H9 (cell line): Measurements from ENCODE around the gene FOLR2. TPM values are rescaled to one million over a fixed set of nuclear protein-coding genes. Genes with fewer than 3 reads are reported as not detected.

Source experiments
- DNase-seq: peaks from one replicate; pipeline ENCODE4 v3.0.0-alpha.2; 2017
- H2AFZ ChIP-seq: one replicate; pipeline ENCODE4 v1.6.1; 2013; ENCODE audit warnings: mild to moderate bottlenecking, low read length, control low read depth, moderate library complexity
- H2AK5ac ChIP-seq: 2 replicates; pipeline ENCODE4 v1.6.1; 2013; ENCODE audit warnings: low read length, control low read depth, mixed read lengths; ENCODE audit not compliant: insufficient read length
- H2BK120ac ChIP-seq: one replicate; pipeline ENCODE4 v1.6.1; 2013; ENCODE audit warnings: low read depth, mild to moderate bottlenecking, low read length, control low read depth, inconsistent platforms; ENCODE audit not compliant: poor library complexity, severe bottlenecking
- H2BK12ac ChIP-seq: 2 replicates; pipeline ENCODE4 v1.6.1; 2013; ENCODE audit warnings: low read length, control low read depth, mixed read lengths, low read depth; ENCODE audit not compliant: insufficient read length
- H2BK15ac ChIP-seq: 2 replicates; pipeline ENCODE4 v1.6.1; 2013; ENCODE audit warnings: low read depth, low read length, control low read depth
- H2BK20ac ChIP-seq: one replicate; pipeline ENCODE4 v1.6.1; 2013; ENCODE audit warnings: low read depth, mild to moderate bottlenecking, low read length, control low read depth, inconsistent platforms; ENCODE audit not compliant: poor library complexity, severe bottlenecking
- H2BK5ac ChIP-seq: 2 replicates; pipeline ENCODE4 v1.6.1; 2013; ENCODE audit warnings: low read length, control low read depth, mixed read lengths; ENCODE audit not compliant: insufficient read length
- H3K14ac ChIP-seq: 2 replicates; pipeline ENCODE4 v1.6.1; 2013; ENCODE audit warnings: low read length, control low read depth; ENCODE audit not compliant: insufficient read depth
- H3K18ac ChIP-seq: 2 replicates; pipeline ENCODE4 v1.6.1; 2013; ENCODE audit warnings: low read depth, mild to moderate bottlenecking, mixed read lengths, low read length, control low read depth; ENCODE audit not compliant: insufficient read length
- H3K23ac ChIP-seq: 2 replicates; pipeline ENCODE4 v1.6.1; 2013; ENCODE audit warnings: low read length, control low read depth, mixed read lengths, low read depth; ENCODE audit not compliant: insufficient read length
- H3K23me2 ChIP-seq: 2 replicates; pipeline ENCODE4 v1.6.1; 2013; ENCODE audit warnings: low read depth, mild to moderate bottlenecking, mixed read lengths, low read length, control low read depth; ENCODE audit not compliant: insufficient read length, poor library complexity, severe bottlenecking
- H3K27ac ChIP-seq: 2 replicates; pipeline ENCODE4 v1.5.1; 2013; ENCODE audit warnings: low read length, control low read depth, mixed read lengths, low read depth; ENCODE audit not compliant: insufficient read length
- H3K27me3 ChIP-seq: 2 replicates; pipeline ENCODE4 v1.6.1; 2013; ENCODE audit warnings: low read length, control low read depth, inconsistent platforms; ENCODE audit not compliant: insufficient read depth
- H3K4ac ChIP-seq: 2 replicates; pipeline ENCODE4 v1.6.1; 2013; ENCODE audit warnings: low read depth, mild to moderate bottlenecking, control low read depth, inconsistent platforms, low read length, moderate library complexity
- H3K4me1 ChIP-seq: 2 replicates; pipeline ENCODE4 v1.6.1; 2013; ENCODE audit warnings: low read length, control low read depth, inconsistent platforms; ENCODE audit not compliant: insufficient read depth
- H3K4me2 ChIP-seq: 2 replicates; pipeline ENCODE4 v1.6.1; 2013; ENCODE audit warnings: low read length, control low read depth, mixed read lengths; ENCODE audit not compliant: insufficient read length, insufficient read depth
- H3K56ac ChIP-seq: 2 replicates; pipeline ENCODE4 v1.6.1; 2013; ENCODE audit warnings: low read depth, mild to moderate bottlenecking, mixed read lengths, low read length, control low read depth; ENCODE audit not compliant: insufficient read length
- H3K79me1 ChIP-seq: 2 replicates; pipeline ENCODE4 v1.6.1; 2013; ENCODE audit warnings: low read depth, mild to moderate bottlenecking, moderate library complexity, low read length, control low read depth, inconsistent platforms; ENCODE audit not compliant: insufficient read depth, poor library complexity, severe bottlenecking
- H3K79me2 ChIP-seq: 2 replicates; pipeline ENCODE4 v1.6.1; 2013; ENCODE audit warnings: low read length, control low read depth, inconsistent platforms; ENCODE audit not compliant: insufficient read depth
- H3K9ac ChIP-seq: 2 replicates; pipeline ENCODE4 v1.6.1; 2013; ENCODE audit warnings: low read length, control low read depth, mixed read lengths; ENCODE audit not compliant: insufficient read length; ENCODE audit errors: extremely low read depth
- H3K9me3 ChIP-seq: one replicate; pipeline ENCODE4 v1.6.1; 2013; ENCODE audit warnings: low read depth, low read length, inconsistent platforms; ENCODE audit not compliant: control insufficient read depth
- H3T11ph ChIP-seq: one replicate; pipeline ENCODE4 v1.6.1; 2013; ENCODE audit warnings: mild to moderate bottlenecking, low read length, control low read depth, inconsistent platforms
- H4K20me1 ChIP-seq: one replicate; pipeline ENCODE4 v1.6.1; 2013; ENCODE audit not compliant: control insufficient read depth, insufficient read length, insufficient read depth
- H4K5ac ChIP-seq: 2 replicates; pipeline ENCODE4 v1.6.1; 2013; ENCODE audit warnings: low read depth, mild to moderate bottlenecking, mixed read lengths, low read length, control low read depth; ENCODE audit not compliant: insufficient read length
- H4K8ac ChIP-seq: replicated peaks from 2 replicates; pipeline ENCODE4 v1.6.1; 2013; ENCODE audit warnings: low read length, control low read depth, mixed read lengths, low read depth; ENCODE audit not compliant: insufficient read length
- H4K91ac ChIP-seq: 2 replicates; pipeline ENCODE4 v1.6.1; 2013; ENCODE audit warnings: low read depth, mild to moderate bottlenecking, moderate library complexity, mixed read lengths, low read length, control low read depth; ENCODE audit not compliant: insufficient read length
- H3K27ac Mint-ChIP-seq, 3 experiments: 2 replicates in 2 of 3; 3 replicates in 1 of 3; pipeline ENCODE4 v1.8.0; 2020 to 2021; ENCODE audit warnings: mixed read lengths in 3 of 3, mild to moderate bottlenecking in 1 of 3, moderate library complexity in 1 of 3
- H3K27me3 Mint-ChIP-seq: 2 replicates; pipeline ENCODE4 v1.8.0; 2021; ENCODE audit warnings: low read depth, mild to moderate bottlenecking, moderate library complexity, mixed read lengths
- H3K36me3 Mint-ChIP-seq, 3 experiments: 2 replicates in 2 of 3; 3 replicates in 1 of 3; pipeline ENCODE4 v1.8.0; 2020 to 2021; ENCODE audit warnings: low read depth in 3 of 3, mixed read lengths in 3 of 3; ENCODE audit not compliant: insufficient read depth in 1 of 3
- H3K4me1 Mint-ChIP-seq, 2 experiments: 2 replicates each; pipeline ENCODE4 v1.8.0; 2020; ENCODE audit warnings: mixed read lengths in 2 of 2
- H3K4me3 Mint-ChIP-seq, 2 experiments: 2 replicates in 1 of 2; 3 replicates in 1 of 2; pipeline ENCODE4 v1.8.0; 2020 to 2021; ENCODE audit warnings: mild to moderate bottlenecking in 2 of 2, mixed read lengths in 2 of 2, moderate library complexity in 1 of 2
- H3K9me3 Mint-ChIP-seq, 2 experiments: 2 replicates in 1 of 2; 3 replicates in 1 of 2; pipeline ENCODE4 v1.8.0; 2020; ENCODE audit warnings: mild to moderate bottlenecking in 2 of 2, mixed read lengths in 2 of 2, moderate library complexity in 1 of 2
- CTCF ChIP-seq: fragments of 200-600 bp; sonication (generic); conservative IDR thresholded peaks from 3 replicates; pipeline ENCODE4 v1.8.0; 2021; ENCODE audit warnings: antibody characterized with exemption, mild to moderate bottlenecking
- WGBS: extraction: QIAGEN DNeasy Blood & Tissue Kit; methylation state at CpG from one replicate; pipeline ENCODE4 v1.1.7; 2013; ENCODE audit warnings: missing lambda C conversion rate, low lambda C conversion rate, mixed read lengths; ENCODE audit not compliant: insufficient read length; ENCODE audit errors: extremely low coverage; 5-methylcytosine and 5-hydroxymethylcytosine counted together
- total RNA-seq: library from RNA; stranded (reverse); gene quantifications from 2 replicates; pipeline ENCODE4 v1.2.1, GENCODE V29; 2021

The FOLR2 gene
- total RNA-seq, 1 experiment from 2014 or later: not detected

GRCh38 chr11:72227316-72228228 lies 11.0 kb downstream of the FOLR2 start:
- Histone ChIP-seq H3K79me1 (peaks cover 3% of the 10 kb centered on the region), H2AFZ (no peak overlapping the region), H3K23me2 (peaks cover 16% of the 10 kb centered on the region), H3K9me3 (no peaks in the 10 kb centered on the region), H3K56ac (no peak overlapping the region), H2BK120ac (no peak overlapping the region), H3K18ac (no peak overlapping the region), H2BK12ac (no peak overlapping the region), H4K8ac (no peak overlapping the region), H3K27ac (no peak overlapping the region), H3K4me2 (no peak overlapping the region), H3K27me3 (no peaks in the 10 kb centered on the region), H4K20me1 (peaks cover 2% of the 10 kb centered on the region), H3K23ac (no peak overlapping the region), H3K79me2 (peaks cover 4% of the 10 kb centered on the region; the same call in 1 of the 2 replicates), H3K14ac (no peak overlapping the region), H2BK15ac (no peak overlapping the region), H3K4ac (no peak overlapping the region), H4K91ac (no peak overlapping the region), H3K9ac (no peak overlapping the region), H3K4me1 (no peaks in the 10 kb centered on the region; the same call in 1 of the 2 replicates), H3T11ph (no peak overlapping the region), H4K5ac (no peak overlapping the region), H2BK20ac (no peak overlapping the region), H2AK5ac (no peak overlapping the region), H2BK5ac (no peak overlapping the region)
- Mint-ChIP-seq H3K27ac (no peak overlapping the region), H3K4me1 (peaks cover 16 to 23% of the 10 kb centered on the region in 2 experiments), H3K9me3 (no peaks in the 10 kb centered on the region), H3K4me3 (no peak overlapping the region), H3K36me3 (peaks cover 29 to 65% (median 61%) of the 10 kb centered on the region in 3 experiments; a peak in 6 of 7 replicates), H3K27me3 (no peaks in the 10 kb centered on the region)
- DNase-seq: peak; percentile 21
- no peak for TF ChIP-seq CTCF
- no CpG with 5 or more reads among the region's 14 CpGs for WGBS
